Measurements from ENCODE around the gene CFAP46.

- TF ChIP-seq TAF1 (conservative IDR thresholded peaks at IDR 0.05), result no peak
- no peak for TF ChIP-seq ZBTB33 (IDR thresholded peaks at IDR 0.05)
Measured at GRCh38 chr10:132899054-132899750, 43.2 kb downstream of the CFAP46 start.

All from liver (tissue), 2 donors.